IMR-90 (cell line): ENCODE data around the gene C6orf120. TPM values are rescaled to one million over a fixed set of nuclear protein-coding genes. Genes with fewer than 3 reads are reported as not detected.
A peak's percentile ranks its signal among the peaks of the same experiment; 100 is the strongest.

ENCODE experiments used
- ATAC-seq: fragments of 200-7000 bp; cut with Tn5 transposase; 2 replicates; pipeline ENCODE4 v1.9.1; 2020; ENCODE audit warnings: low read depth, mild to moderate bottlenecking, moderate library complexity
- BruUV-seq: library from RNA; stranded (reverse); fragments of 400-500 nt; replicated peaks from 2 replicates; lab custom pipeline; 2021; lab: Mats Ljungman, UMichigan
- CTCF ChIA-PET: fragments of 300-600 bp; formaldehyde crosslinking; extraction: SDS; loops from one replicate; lab custom pipeline; 2021; ENCODE audit warnings: antibody characterized with exemption; lab: Yijun Ruan, JAX
- POLR2A ChIA-PET: fragments of 300-600 bp; sonication (Branson Sonifier 250); formaldehyde crosslinking; loops from one replicate; lab custom pipeline; 2022; ENCODE audit warnings: antibody characterized with exemption; ENCODE audit not compliant: unreplicated experiment; lab: Charles Lee
- DNase-seq: peaks from one replicate; pipeline ENCODE4 v3.0.0; 2013
- H2AFZ ChIP-seq: replicated peaks from 2 replicates; pipeline ENCODE3; 2013; ENCODE audit warnings: low read length, mild to moderate bottlenecking; ENCODE audit not compliant: poor library complexity
- H2AK5ac ChIP-seq: 2 replicates; pipeline ENCODE4 v1.6.1; 2013; ENCODE audit warnings: low read depth, low read length, inconsistent platforms
- H2AK9ac ChIP-seq: replicated peaks from 2 replicates; pipeline ENCODE3; 2013; ENCODE audit warnings: mild to moderate bottlenecking, low read depth, low read length, moderate library complexity; ENCODE audit not compliant: poor library complexity
- H2BK120ac ChIP-seq: 2 replicates; pipeline ENCODE4 v1.6.1; 2013; ENCODE audit warnings: low read depth, low read length, inconsistent platforms
- H2BK15ac ChIP-seq: 3 replicates; pipeline ENCODE4 v1.6.1; 2013; ENCODE audit warnings: low read depth, low read length, inconsistent platforms
- H2BK20ac ChIP-seq: 2 replicates; pipeline ENCODE4 v1.6.1; 2013; ENCODE audit warnings: low read depth, mild to moderate bottlenecking, inconsistent platforms, low read length, moderate library complexity
- H2BK5ac ChIP-seq: 2 replicates; pipeline ENCODE4 v1.6.1; 2013; ENCODE audit warnings: mild to moderate bottlenecking, low read depth, low read length, inconsistent platforms; ENCODE audit not compliant: poor library complexity, severe bottlenecking
- H3K14ac ChIP-seq: replicated peaks from 2 replicates; pipeline ENCODE4 v1.6.1; 2013; ENCODE audit warnings: low read depth, low read length, inconsistent platforms
- H3K18ac ChIP-seq: 2 replicates; pipeline ENCODE4 v1.6.1; 2013; ENCODE audit warnings: low read depth, low read length, control low read depth
- H3K23ac ChIP-seq: 2 replicates; pipeline ENCODE4 v1.6.1; 2013; ENCODE audit warnings: low read depth, low read length, inconsistent platforms
- H3K27ac ChIP-seq: 2 replicates; pipeline ENCODE4 v1.5.1; 2013; ENCODE audit warnings: mild to moderate bottlenecking, control low read depth, low read length; ENCODE audit not compliant: insufficient read depth
- H3K27me3 ChIP-seq: 2 replicates; pipeline ENCODE4 v1.6.1; 2013; ENCODE audit warnings: low read length; ENCODE audit not compliant: control insufficient read depth, insufficient read depth
- H3K36me3 ChIP-seq: 2 replicates; pipeline ENCODE4 v1.6.1; 2013; ENCODE audit warnings: low read length, mixed read lengths; ENCODE audit not compliant: control insufficient read depth, insufficient read depth
- H3K4ac ChIP-seq: 2 replicates; pipeline ENCODE4 v1.6.1; 2013; ENCODE audit warnings: low read depth, low read length, inconsistent platforms
- H3K4me1 ChIP-seq: 2 replicates; pipeline ENCODE4 v1.6.1; 2013; ENCODE audit warnings: low read length, mixed read lengths; ENCODE audit not compliant: control insufficient read depth, insufficient read depth
- H3K4me2 ChIP-seq: 2 replicates; pipeline ENCODE4 v1.6.1; 2013; ENCODE audit warnings: low read depth, mild to moderate bottlenecking, control low read depth, low read length, moderate library complexity
- H3K4me3 ChIP-seq: 2 replicates; pipeline ENCODE4 v1.5.1; 2013; ENCODE audit warnings: low read depth, mild to moderate bottlenecking, control low read depth, low read length, moderate library complexity; ENCODE audit not compliant: insufficient read depth
- H3K56ac ChIP-seq: 2 replicates; pipeline ENCODE4 v1.6.1; 2013; ENCODE audit warnings: low read length, inconsistent platforms; ENCODE audit not compliant: insufficient read depth; ENCODE audit errors: extremely low read depth
- H3K79me1 ChIP-seq, 2 experiments: 2 replicates each; pipeline ENCODE4 v1.6.1; 2013; ENCODE audit warnings: low read length in 2 of 2, inconsistent platforms in 1 of 2, low read depth in 1 of 2
- H3K9ac ChIP-seq: 2 replicates; pipeline ENCODE4 v1.6.1; 2013; ENCODE audit warnings: low read depth, low read length, control low read depth
- H3K9me1 ChIP-seq: 2 replicates; pipeline ENCODE4 v1.6.1; 2013; ENCODE audit warnings: low read length, inconsistent platforms; ENCODE audit not compliant: insufficient read depth
- H3K9me3 ChIP-seq: 2 replicates; pipeline ENCODE4 v1.6.1; 2013; ENCODE audit warnings: low read length; ENCODE audit not compliant: control insufficient read depth, insufficient read depth
- H4K20me1 ChIP-seq: 2 replicates; pipeline ENCODE4 v1.6.1; 2013; ENCODE audit warnings: low read length, inconsistent platforms; ENCODE audit not compliant: insufficient read depth
- H4K5ac ChIP-seq: 2 replicates; pipeline ENCODE4 v1.6.1; 2013; ENCODE audit warnings: mild to moderate bottlenecking, low read depth, low read length, control low read depth
- H4K8ac ChIP-seq, 2 experiments: 2 replicates each; pipeline ENCODE4 v1.6.1; 2013; ENCODE audit warnings: low read depth in 2 of 2, low read length in 2 of 2, control low read depth in 1 of 2, inconsistent platforms in 1 of 2
- H4K91ac ChIP-seq: 2 replicates; pipeline ENCODE4 v1.6.1; 2013; ENCODE audit warnings: low read depth, low read length, inconsistent platforms; ENCODE audit not compliant: insufficient read depth
- BHLHE40 ChIP-seq: fragments of 150-350 bp; IDR thresholded peaks from 2 replicates; pipeline ENCODE4 v1.6.1; 2016; ENCODE audit warnings: mild to moderate bottlenecking, low read depth, low read length
- CEBPB ChIP-seq: IDR thresholded peaks from 2 replicates; pipeline ENCODE4 v1.6.1; 2012; ENCODE audit warnings: low read depth, low read length, improper control_type of control experiment
- CHD1 ChIP-seq: IDR thresholded peaks from 2 replicates; pipeline ENCODE4 v1.6.1; 2012; ENCODE audit warnings: low read depth, low read length, improper control_type of control experiment
- FOS ChIP-seq: fragments of 150-350 bp; IDR thresholded peaks from 2 replicates; pipeline ENCODE4 v1.6.1; 2016; ENCODE audit warnings: low read depth, low read length
- MAFK ChIP-seq: IDR thresholded peaks from 2 replicates; pipeline ENCODE4 v1.6.1; 2012; ENCODE audit warnings: low read depth, low read length, improper control_type of control experiment
- MAZ ChIP-seq: IDR thresholded peaks from 2 replicates; pipeline ENCODE4 v1.6.1; 2012; ENCODE audit warnings: low read depth, mild to moderate bottlenecking, low read length, improper control_type of control experiment, moderate library complexity, borderline replicate concordance
- MXI1 ChIP-seq: IDR thresholded peaks from 2 replicates; pipeline ENCODE4 v1.6.1; 2012; ENCODE audit warnings: low read depth, mild to moderate bottlenecking, low read length, moderate library complexity, borderline replicate concordance
- NFE2L2 ChIP-seq: fragments of 150-350 bp; IDR thresholded peaks from 2 replicates; pipeline ENCODE4 v1.6.1; 2016; ENCODE audit warnings: low read depth, mild to moderate bottlenecking, low read length
- POLR2A ChIP-seq: IDR thresholded peaks from 2 replicates; pipeline ENCODE4 v1.6.1; 2012; ENCODE audit warnings: mild to moderate bottlenecking, low read depth, low read length
- RAD21 ChIP-seq: IDR thresholded peaks from 2 replicates; pipeline ENCODE4 v1.6.1; 2012; ENCODE audit warnings: low read length, improper control_type of control experiment
- RCOR1 ChIP-seq: IDR thresholded peaks from 2 replicates; pipeline ENCODE4 v1.6.1; 2012; ENCODE audit warnings: mild to moderate bottlenecking, low read length, improper control_type of control experiment; ENCODE audit not compliant: insufficient replicate concordance
- RFX5 ChIP-seq: IDR thresholded peaks from 2 replicates; pipeline ENCODE4 v1.8.0; 2012; ENCODE audit warnings: low read depth, mild to moderate bottlenecking, low read length, moderate library complexity
- SMC3 ChIP-seq: fragments of 150-350 bp; IDR thresholded peaks from 2 replicates; pipeline ENCODE4 v1.6.1; 2016; ENCODE audit warnings: low read depth, mild to moderate bottlenecking, antibody characterized with exemption, low read length, moderate library complexity
- USF2 ChIP-seq: fragments of 150-350 bp; IDR thresholded peaks from 2 replicates; pipeline ENCODE4 v1.6.1; 2017; ENCODE audit warnings: mild to moderate bottlenecking, antibody characterized with exemption, low read length, low read depth
- WGBS, 2 experiments: methylation state at CpG; one replicate each; pipeline versions ENCODE4 v1.1.5 to v1.1.7; 2013; ENCODE audit warnings: missing lambda C conversion rate in 2 of 2; ENCODE audit not compliant: insufficient read length in 1 of 2; ENCODE audit errors: extremely low coverage in 2 of 2; 5-methylcytosine and 5-hydroxymethylcytosine counted together
- dilution Hi-C: fragments of 300-500 bp; cut with HindIII; formaldehyde crosslinking; loops from one replicate; pipeline ENCODE4 v1.14.3; 2018; ENCODE audit warnings: low sequenced_read_pairs; ENCODE audit not compliant: unreplicated experiment
- in situ Hi-C: fragments of 300-500 bp; cut with MboI; formaldehyde crosslinking; loops from 3 replicates; pipeline ENCODE4 v1.14.3; 2019; ENCODE audit warnings: low sequenced_read_pairs, inconsistent platforms, mixed read lengths
- intact Hi-C: fragments of 100-400 bp; cut with micrococcal nuclease; formaldehyde crosslinking; loops from 2 replicates; pipeline ENCODE4 v1.10.0; 2022
- polyA plus RNA-seq, 3 experiments: library from polyadenylated mRNA; depleted of rRNA; stranded (reverse); fragments of >200 nt; gene quantifications; 2 replicates each; pipeline ENCODE4 v1.2.3, GENCODE V29; 2012; ENCODE audit warnings: low replicate concordance in 1 of 3
- total RNA-seq: library from RNA; depleted of rRNA; stranded (reverse); fragments of >200 nt; gene quantifications from 2 replicates; pipeline ENCODE4 v1.2.3, GENCODE V29; 2012
- TF ChIP-seq, protein P1 (sequence below): conservative IDR thresholded peaks from 2 replicates; pipeline ENCODE4 v1.5.1; 2012; ENCODE audit warnings: mild to moderate bottlenecking, low read depth, low read length, improper control_type of control experiment
- TF ChIP-seq, protein P2 (sequence below): fragments of 150-350 bp; IDR thresholded peaks from 2 replicates; pipeline ENCODE4 v1.6.1; 2016; ENCODE audit warnings: low read depth, mild to moderate bottlenecking, low read length, moderate library complexity, borderline replicate concordance

Gene C6orf120
- total and polyA plus RNA-seq, 2 of the 4 experiments (the other 2 are of a cell fraction), result 21.4 to 26.7 TPM

GRCh38 chr6:169719117-169719516 is 17.2 kb downstream of the C6orf120 start:
- 0 out of 2 replicates have a peak, but pooled peaks cover 2% of the 10 kb centered on the region for H3K4me1 ChIP-seq
- H3K27ac ChIP-seq, result no peak overlapping the region
- H2BK120ac ChIP-seq, result no peak overlapping the region
- DNase-seq (peak; percentile 50), ATAC-seq (no peak)
- H3K27me3 ChIP-seq, result no peaks in the 10 kb centered on the region
- no peak overlapping the region for H4K8ac ChIP-seq
- H3K14ac ChIP-seq, result no peak overlapping the region
- H3K23ac ChIP-seq, result no peak overlapping the region
- H3K79me1 ChIP-seq, result peaks cover 22 to 35% of the 10 kb centered on the region in 2 experiments
- H3K9me3 ChIP-seq, result no peaks in the 10 kb centered on the region
- H4K91ac ChIP-seq, result no peak overlapping the region
- no peak overlapping the region; the same call in 1 of the 2 replicates for H3K4me2 ChIP-seq
- no TSS peak for BruUV-seq
- no peaks in the 10 kb centered on the region; the same call in 1 of the 2 replicates for H3K9me1 ChIP-seq
- no peak overlapping the region for H2BK15ac ChIP-seq
- peaks cover 13% of the 10 kb centered on the region for H4K20me1 ChIP-seq
- H2AK5ac ChIP-seq, result no peak overlapping the region
- H2BK5ac ChIP-seq, result no peak overlapping the region
- no peak overlapping the region for H2BK20ac ChIP-seq
- POLR2A ChIA-PET, result no interaction called here
- dilution Hi-C loops, result no loop called here
- intact Hi-C loops, result no loop called here
- H4K5ac ChIP-seq, result no peak overlapping the region
- H3K4me3 ChIP-seq, result no peak overlapping the region
- H3K4ac ChIP-seq, result no peak overlapping the region
- CTCF ChIA-PET, result interaction anchor here (0.8 to 1.0 kb wide), 2 partner anchors 11 to 33 kb away, joined by 3 read pairs; no protein-coding TSS in a partner anchor
- H3K9ac ChIP-seq, result no peak overlapping the region
- TF ChIP-seq, protein P1, sequence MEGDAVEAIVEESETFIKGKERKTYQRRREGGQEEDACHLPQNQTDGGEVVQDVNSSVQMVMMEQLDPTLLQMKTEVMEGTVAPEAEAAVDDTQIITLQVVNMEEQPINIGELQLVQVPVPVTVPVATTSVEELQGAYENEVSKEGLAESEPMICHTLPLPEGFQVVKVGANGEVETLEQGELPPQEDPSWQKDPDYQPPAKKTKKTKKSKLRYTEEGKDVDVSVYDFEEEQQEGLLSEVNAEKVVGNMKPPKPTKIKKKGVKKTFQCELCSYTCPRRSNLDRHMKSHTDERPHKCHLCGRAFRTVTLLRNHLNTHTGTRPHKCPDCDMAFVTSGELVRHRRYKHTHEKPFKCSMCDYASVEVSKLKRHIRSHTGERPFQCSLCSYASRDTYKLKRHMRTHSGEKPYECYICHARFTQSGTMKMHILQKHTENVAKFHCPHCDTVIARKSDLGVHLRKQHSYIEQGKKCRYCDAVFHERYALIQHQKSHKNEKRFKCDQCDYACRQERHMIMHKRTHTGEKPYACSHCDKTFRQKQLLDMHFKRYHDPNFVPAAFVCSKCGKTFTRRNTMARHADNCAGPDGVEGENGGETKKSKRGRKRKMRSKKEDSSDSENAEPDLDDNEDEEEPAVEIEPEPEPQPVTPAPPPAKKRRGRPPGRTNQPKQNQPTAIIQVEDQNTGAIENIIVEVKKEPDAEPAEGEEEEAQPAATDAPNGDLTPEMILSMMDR, result no peak
- TF ChIP-seq CHD1 (no peak), BHLHE40 (no peak), NFE2L2 (no peak), RAD21 (no peak), MXI1 (no peak), RCOR1 (no peak), CEBPB (no peak), MAZ (no peak), SMC3 (no peak), POLR2A (no peak), FOS (no peak), MAFK (no peak), USF2 (no peak), RFX5 (no peak)
- TF ChIP-seq, protein P2, sequence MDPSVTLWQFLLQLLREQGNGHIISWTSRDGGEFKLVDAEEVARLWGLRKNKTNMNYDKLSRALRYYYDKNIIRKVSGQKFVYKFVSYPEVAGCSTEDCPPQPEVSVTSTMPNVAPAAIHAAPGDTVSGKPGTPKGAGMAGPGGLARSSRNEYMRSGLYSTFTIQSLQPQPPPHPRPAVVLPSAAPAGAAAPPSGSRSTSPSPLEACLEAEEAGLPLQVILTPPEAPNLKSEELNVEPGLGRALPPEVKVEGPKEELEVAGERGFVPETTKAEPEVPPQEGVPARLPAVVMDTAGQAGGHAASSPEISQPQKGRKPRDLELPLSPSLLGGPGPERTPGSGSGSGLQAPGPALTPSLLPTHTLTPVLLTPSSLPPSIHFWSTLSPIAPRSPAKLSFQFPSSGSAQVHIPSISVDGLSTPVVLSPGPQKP, result no peak
- H2AFZ ChIP-seq, result no peak overlapping the region
- in situ Hi-C loops, result loop anchor here (10.0 kb wide), 1 partner anchor 816 kb away; no protein-coding TSS in a partner anchor
- H2AK9ac ChIP-seq, result no peak overlapping the region
- H3K56ac ChIP-seq, result no peak overlapping the region
- H3K36me3 ChIP-seq, result peaks cover 21% of the 10 kb centered on the region
- no CpG with 5 or more reads among the region's 4 CpGs for WGBS, 2 experiments
- H3K18ac ChIP-seq, result no peak overlapping the region
